GM23338 (cell line): Measurements from ENCODE around the gene TLE1. TPM values are rescaled to one million over a fixed set of nuclear protein-coding genes. Genes with fewer than 3 reads are reported as not detected.

Source experiments
- ATAC-seq: fragments of 200-7000 bp; cut with Tn5 transposase; 3 replicates; pipeline ENCODE4 v1.9.1; 2020
- DNase-seq: peaks from one replicate; pipeline ENCODE4 v3.0.0-alpha.2; 2015; ENCODE audit warnings: low spot score
- H2AFZ ChIP-seq: fragments of 200-600 bp; sonication (generic); 2 replicates; pipeline ENCODE4 v1.8.0; 2016; ENCODE audit warnings: antibody characterized with exemption, mild to moderate bottlenecking, moderate library complexity
- H3F3A ChIP-seq: fragments of 200-600 bp; sonication (generic); replicated peaks from 2 replicates; pipeline ENCODE4 v1.8.0; 2017; ENCODE audit warnings: antibody characterized with exemption, mixed run types, low read depth
- H3K27ac ChIP-seq: fragments of 200-600 bp; sonication (generic); 2 replicates; pipeline ENCODE4 v1.6.1; 2016; ENCODE audit warnings: low read depth
- H3K27me3 ChIP-seq: fragments of 200-600 bp; sonication (generic); 2 replicates; pipeline ENCODE4 v1.8.0; 2016; ENCODE audit warnings: mild to moderate bottlenecking, mixed run types, moderate library complexity; ENCODE audit not compliant: insufficient read depth
- H3K36me3 ChIP-seq: fragments of 200-600 bp; sonication (generic); 2 replicates; pipeline ENCODE4 v1.8.0; 2016; ENCODE audit warnings: mild to moderate bottlenecking; ENCODE audit not compliant: insufficient read depth
- H3K4me1 ChIP-seq: fragments of 200-600 bp; sonication (generic); 2 replicates; pipeline ENCODE4 v1.8.0; 2016; ENCODE audit warnings: mild to moderate bottlenecking, moderate library complexity; ENCODE audit not compliant: insufficient read depth
- H3K4me2 ChIP-seq: fragments of 200-600 bp; sonication (generic); 2 replicates; pipeline ENCODE4 v1.7.1; 2017; ENCODE audit warnings: mixed run types
- H3K4me3 ChIP-seq: fragments of 200-600 bp; sonication (generic); 2 replicates; pipeline ENCODE4 v1.6.1; 2016; ENCODE audit warnings: mixed run types
- H3K79me2 ChIP-seq: fragments of 200-600 bp; sonication (generic); replicated peaks from 2 replicates; pipeline ENCODE4 v1.8.0; 2017; ENCODE audit warnings: mild to moderate bottlenecking; ENCODE audit not compliant: insufficient read depth
- H3K9me2 ChIP-seq: fragments of 200-600 bp; sonication (generic); 2 replicates; pipeline ENCODE4 v1.8.0; 2017; ENCODE audit not compliant: insufficient read depth
- H4K20me1 ChIP-seq: fragments of 200-600 bp; sonication (generic); replicated peaks from 2 replicates; pipeline ENCODE4 v1.8.0; 2017; ENCODE audit warnings: mild to moderate bottlenecking; ENCODE audit not compliant: insufficient read depth
- H3K27ac Mint-ChIP-seq: 2 replicates; pipeline ENCODE4 v1.8.0; 2020; ENCODE audit warnings: inconsistent platforms, mild to moderate bottlenecking, moderate library complexity, mixed read lengths
- H3K27me3 Mint-ChIP-seq: 3 replicates; pipeline ENCODE4 v1.8.0; 2022; ENCODE audit warnings: low read depth, mild to moderate bottlenecking, moderate library complexity, mixed read lengths, inconsistent platforms; ENCODE audit not compliant: insufficient read depth, poor library complexity
- H3K36me3 Mint-ChIP-seq: 3 replicates; pipeline ENCODE4 v1.8.0; 2021; ENCODE audit warnings: low read depth, mild to moderate bottlenecking, inconsistent platforms, moderate library complexity, mixed read lengths
- H3K4me1 Mint-ChIP-seq: 3 replicates; pipeline ENCODE4 v1.8.0; 2020; ENCODE audit warnings: mild to moderate bottlenecking, inconsistent platforms, mixed read lengths
- H3K4me3 Mint-ChIP-seq: 3 replicates; pipeline ENCODE4 v1.8.0; 2021; ENCODE audit warnings: moderate library complexity, mild to moderate bottlenecking, inconsistent platforms, mixed read lengths
- H3K9me3 Mint-ChIP-seq: 3 replicates; pipeline ENCODE4 v1.8.0; 2020; ENCODE audit warnings: moderate library complexity, mild to moderate bottlenecking, inconsistent platforms, mixed read lengths
- CREB1 ChIP-seq: fragments of 250-450 bp; sonication (Bioruptor Pico); IDR thresholded peaks from 2 replicates; pipeline ENCODE4 v1.5.0; 2020; ENCODE audit warnings: low read depth, mild to moderate bottlenecking, moderate library complexity
- CTCF ChIP-seq, 2 experiments: fragments of 200-600 bp in 1 of 2; sonication (generic) in 1 of 2; conservative IDR thresholded peaks; 2 replicates each; pipeline versions ENCODE4 v1.5.1 to v1.6.1; 2016 to 2017; ENCODE audit warnings: antibody characterized with exemption in 2 of 2, low read depth in 2 of 2, mild to moderate bottlenecking in 2 of 2, moderate library complexity in 1 of 2
- ETS1 ChIP-seq: IDR thresholded peaks from 2 replicates; pipeline ENCODE4 v1.6.1; 2016; ENCODE audit warnings: antibody characterized with exemption
- EZH2 ChIP-seq: fragments of 200-600 bp; sonication (generic); IDR thresholded peaks from one replicate; pipeline ENCODE4 v1.8.0; 2017; ENCODE audit warnings: antibody characterized with exemption, mild to moderate bottlenecking, low read depth; ENCODE audit not compliant: unreplicated experiment
- EZH2phosphoT487 ChIP-seq: fragments of 200-600 bp; sonication (generic); IDR thresholded peaks from one replicate; pipeline ENCODE4 v1.8.1; 2018; ENCODE audit warnings: antibody characterized with exemption; ENCODE audit not compliant: unreplicated experiment
- JUNB ChIP-seq: IDR thresholded peaks from one replicate; pipeline ENCODE4 v1.6.1; 2016; ENCODE audit warnings: antibody characterized with exemption; ENCODE audit not compliant: unreplicated experiment
- NANOG ChIP-seq: IDR thresholded peaks from 2 replicates; pipeline ENCODE4 v1.6.1; 2016; ENCODE audit warnings: antibody characterized with exemption, borderline replicate concordance
- POLR2AphosphoS5 ChIP-seq: IDR thresholded peaks from 2 replicates; pipeline ENCODE4 v1.6.1; 2016; ENCODE audit warnings: antibody characterized with exemption, low read depth
- REST ChIP-seq: IDR thresholded peaks from one replicate; pipeline ENCODE4 v1.6.1; 2018; ENCODE audit warnings: antibody characterized with exemption; ENCODE audit not compliant: unreplicated experiment
- STAT1 ChIP-seq: IDR thresholded peaks from one replicate; pipeline ENCODE4 v1.6.1; 2016; ENCODE audit warnings: antibody characterized with exemption; ENCODE audit not compliant: unreplicated experiment
- ZNF114 ChIP-seq: fragments of 250-450 bp; sonication (Bioruptor Pico); IDR thresholded peaks from 2 replicates; pipeline ENCODE4 v1.5.0; 2020; ENCODE audit warnings: mild to moderate bottlenecking, moderate library complexity
- ZNF331 ChIP-seq: fragments of 250-450 bp; sonication (Bioruptor Pico); IDR thresholded peaks from 2 replicates; pipeline ENCODE4 v1.5.0; 2020; ENCODE audit warnings: low read depth, mild to moderate bottlenecking, moderate library complexity
- polyA plus RNA-seq: library from polyadenylated mRNA; unstranded; fragments of >200 nt; fragmentation: Nextera tagmentation; extraction: Ambion mirVana; gene quantifications from 2 replicates; pipeline ENCODE4 v1.2.1, GENCODE V29; 2016
- total RNA-seq: library from RNA; depleted of rRNA; stranded (reverse); fragments of >200 nt; shearing (Covaris generic); gene quantifications from 2 replicates; pipeline ENCODE4 v1.2.3, GENCODE V29; 2014

TLE1 gene
- total and polyA plus RNA-seq, 2 experiments from 2014 or later, result 58.1 to 132 TPM

GRCh38 chr9:81613002-81613812 lies 76.1 kb downstream of the TLE1 start (continued):
- TF ChIP-seq CTCF (conservative IDR thresholded peaks at IDR 0.05; ENCODE audit: low read depth in 2 of 2) (no peak), ZNF114 (CRISPR knock-in tag) (no peak), STAT1 (no peak), POLR2AphosphoS5 (no peak), NANOG (no peak), JUNB (no peak), ZNF331 (CRISPR knock-in tag) (no peak), EZH2 (no peak), REST (no peak), CREB1 (CRISPR knock-in tag) (no peak), ETS1 (no peak)

- Mint-ChIP-seq H3K4me3 (no peak overlapping the region), H3K9me3 (no peaks in the 10 kb centered on the region), H3K27ac (0 out of 2 replicates have a peak overlapping the region, but pooled peaks have one; percentile 38), H3K4me1 (no peaks in the 10 kb centered on the region), H3K27me3 (peaks cover 3% of the 10 kb centered on the region), H3K36me3 (peaks cover 98% of the 10 kb centered on the region)
- Histone ChIP-seq H3K9me2 (no peaks in the 10 kb centered on the region), H3K36me3 (peaks cover 42% of the 10 kb centered on the region), H3K4me2 (no peak overlapping the region), H4K20me1 (peaks cover 10% of the 10 kb centered on the region), H2AFZ (no peak overlapping the region), H3K79me2 (peaks cover 37% of the 10 kb centered on the region; the same call in 1 of the 2 replicates), H3K4me3 (no peak overlapping the region), H3F3A (no peaks in the 10 kb centered on the region), H3K27ac (no peak overlapping the region), H3K4me1 (no peaks in the 10 kb centered on the region), H3K27me3 (no peaks in the 10 kb centered on the region)
- TF ChIP-seq REST (no peak), POLR2AphosphoS5 (no peak), NANOG (no peak), EZH2phosphoT487 (no peak), CREB1 (CRISPR knock-in tag) (no peak), ETS1 (no peak)
- DNase-seq (no peak), ATAC-seq (no peak)
These were observed 77.7 kb downstream of the TLE1 start for GRCh38 chr9:81611664-81612063.
